Measurements from ENCODE around the gene NRG2. TPM values are rescaled to one million over a fixed set of nuclear protein-coding genes. Genes with fewer than 3 reads are reported as not detected.
A peak's percentile ranks its signal among the peaks of the same experiment; 100 is the strongest.

Gene NRG2
- total and polyA plus RNA-seq, 12 donors: 1.8 to 16.7 (median 8.4) TPM

DNA sequence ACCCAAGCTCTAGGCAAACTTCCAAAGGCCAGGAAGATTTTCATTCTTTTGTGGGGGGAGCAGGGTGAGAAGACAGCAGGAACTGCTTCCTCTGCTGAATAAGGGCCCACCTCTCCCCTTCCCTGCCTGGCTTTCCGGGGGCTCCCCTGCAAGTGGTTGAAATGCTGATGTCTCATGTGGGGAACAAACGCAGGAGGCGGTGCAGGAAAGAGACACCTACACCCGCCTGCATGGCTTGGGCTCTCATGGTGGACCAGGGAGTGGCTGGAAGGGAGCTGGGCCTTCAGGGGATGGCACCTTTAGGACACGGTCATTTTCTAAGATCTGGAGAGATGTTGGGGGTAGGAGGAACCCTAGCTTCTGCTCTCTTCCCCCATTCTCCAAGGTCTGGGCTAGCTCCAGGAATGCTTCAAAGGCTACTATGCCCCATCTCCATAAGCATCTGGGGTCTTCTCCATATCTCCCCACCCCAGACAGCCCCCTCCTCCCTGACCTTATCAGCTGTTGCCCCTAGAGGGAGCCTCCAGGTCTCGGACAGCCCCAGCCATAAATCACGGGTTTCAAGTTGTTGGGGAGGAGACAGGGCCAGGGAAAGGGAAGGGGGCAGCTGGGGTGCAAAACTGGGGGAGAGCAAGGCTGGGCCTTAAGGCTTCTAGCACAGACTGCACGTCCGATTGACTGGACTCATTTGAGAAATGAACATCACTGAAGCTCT lies 170.9 kb downstream of the NRG2 start:
- TF ChIP-seq, protein P1, sequence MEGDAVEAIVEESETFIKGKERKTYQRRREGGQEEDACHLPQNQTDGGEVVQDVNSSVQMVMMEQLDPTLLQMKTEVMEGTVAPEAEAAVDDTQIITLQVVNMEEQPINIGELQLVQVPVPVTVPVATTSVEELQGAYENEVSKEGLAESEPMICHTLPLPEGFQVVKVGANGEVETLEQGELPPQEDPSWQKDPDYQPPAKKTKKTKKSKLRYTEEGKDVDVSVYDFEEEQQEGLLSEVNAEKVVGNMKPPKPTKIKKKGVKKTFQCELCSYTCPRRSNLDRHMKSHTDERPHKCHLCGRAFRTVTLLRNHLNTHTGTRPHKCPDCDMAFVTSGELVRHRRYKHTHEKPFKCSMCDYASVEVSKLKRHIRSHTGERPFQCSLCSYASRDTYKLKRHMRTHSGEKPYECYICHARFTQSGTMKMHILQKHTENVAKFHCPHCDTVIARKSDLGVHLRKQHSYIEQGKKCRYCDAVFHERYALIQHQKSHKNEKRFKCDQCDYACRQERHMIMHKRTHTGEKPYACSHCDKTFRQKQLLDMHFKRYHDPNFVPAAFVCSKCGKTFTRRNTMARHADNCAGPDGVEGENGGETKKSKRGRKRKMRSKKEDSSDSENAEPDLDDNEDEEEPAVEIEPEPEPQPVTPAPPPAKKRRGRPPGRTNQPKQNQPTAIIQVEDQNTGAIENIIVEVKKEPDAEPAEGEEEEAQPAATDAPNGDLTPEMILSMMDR (IDR thresholded peaks at IDR 0.05): no peak
- TF ChIP-seq POLR2A (IDR thresholded peaks at IDR 0.05): no peak
- H3K9me3 ChIP-seq (replicated peaks in 1 of 3): no peaks in the 10 kb centered on the region
- H3K4me1 ChIP-seq (replicated peaks in 1 of 2): peaks cover 0 to 6% of the 10 kb centered on the region in 2 donors
- intact Hi-C loops (cut with DNase I): no loop called here
- no peak overlapping the region for H3K27ac ChIP-seq
- H3K27me3 ChIP-seq: no peaks in the 10 kb centered on the region
- 88 to 91% (median 89%) methylated on average over 9 of the region's 9 CpGs for WGBS, 4 donors
- DNase-seq: no peak
- no peaks in the 10 kb centered on the region for H3K36me3 ChIP-seq (replicated peaks in 1 of 2)
- H3K4me3 ChIP-seq: no peak overlapping the region

GRCh38 chr5:139871614-139872013 lies 171.5 kb downstream of the NRG2 start:
- Histone ChIP-seq H3K4me3 (no peak overlapping the region), H3K9me3 (replicated peaks in 1 of 3) (no peaks in the 10 kb centered on the region), H3K36me3 (replicated peaks in 1 of 2) (no peaks in the 10 kb centered on the region), H3K27me3 (no peaks in the 10 kb centered on the region), H3K4me1 (replicated peaks in 1 of 2) (peaks cover 0 to 6% of the 10 kb centered on the region in 2 donors), H3K27ac (no peak overlapping the region)
- no peak for TF ChIP-seq POLR2A (IDR thresholded peaks at IDR 0.05)
- TF ChIP-seq, protein P1 (IDR thresholded peaks at IDR 0.05): no peak
- WGBS, 4 donors: 93 to 100% (median 95%) methylated on average over 6 to 9 of the region's 9 CpGs
- intact Hi-C loops (cut with DNase I): no loop called here
- DNase-seq: no peak

- TF ChIP-seq, protein P1 (IDR thresholded peaks at IDR 0.05): no peak
- Histone ChIP-seq H3K27me3 (no peaks in the 10 kb centered on the region), H3K4me3 (no peak overlapping the region), H3K9me3 (replicated peaks in 1 of 3) (no peaks in the 10 kb centered on the region), H3K36me3 (replicated peaks in 1 of 2) (no peaks in the 10 kb centered on the region), H3K4me1 (replicated peaks in 1 of 2) (peaks cover 0 to 6% of the 10 kb centered on the region in 2 donors), H3K27ac (no peak overlapping the region)
- 80 to 100% (median 92%) methylated on average over 1 of the region's 1 CpG for WGBS, 4 donors
- no peak for DNase-seq
- intact Hi-C loops (cut with DNase I): no loop called here
Measured at GRCh38 chr5:139870677-139871076, 172.4 kb downstream of the NRG2 start.

GRCh38 chr5:139869042-139869790 lies 173.9 kb downstream of the NRG2 start:
- WGBS, 4 donors: 59 to 66% (median 62%) methylated on average over 8 to 9 of the region's 9 CpGs
- H3K27ac ChIP-seq: peak overlapping the region in 1 of 5 donors; percentile 16
- no peaks in the 10 kb centered on the region for H3K36me3 ChIP-seq (replicated peaks in 1 of 2)
- TF ChIP-seq, protein P1 (IDR thresholded peaks at IDR 0.05): no peak
- no peak for TF ChIP-seq POLR2A (IDR thresholded peaks at IDR 0.05)
- no peaks in the 10 kb centered on the region for H3K9me3 ChIP-seq (replicated peaks in 1 of 3)
- H3K4me1 ChIP-seq (replicated peaks in 1 of 2): peaks cover 0 to 6% of the 10 kb centered on the region in 2 donors
- H3K4me3 ChIP-seq: peak overlapping the region in 1 of 4 donors; percentile 32
- no peaks in the 10 kb centered on the region for H3K27me3 ChIP-seq
- intact Hi-C loops (cut with DNase I): loop anchor here in 1 of 2 donors (5.0 kb wide), 1 partner anchor 93 kb away; no protein-coding TSS in a partner anchor
- no peak for DNase-seq

Data from adrenal gland (tissue), 12 donors.